Activated CD8-positive, alpha-beta memory T cell treated with anti-CD3 and anti-CD28 coated beads for 4 hours (primary cell): ENCODE measurements around the gene RMND1.
A peak's percentile ranks its signal among the peaks of the same experiment; 100 is the strongest.

Experiments
- DNase-seq, 2 donors: peaks; one replicate each; pipeline ENCODE4 v3.0.0-alpha.2; 2020; ENCODE audit warnings: low read depth in 2 of 2

Gene RMND1

GRCh38 chr6:151417477-151417876 lies 34.4 kb downstream of the RMND1 start:
- no peak for DNase-seq

- no peak for DNase-seq
Measured at GRCh38 chr6:151414641-151415260, 37.2 kb downstream of the RMND1 start.

- DNase-seq = peak; percentile 36 to 44
Measured at GRCh38 chr6:151413372-151414145, 38.4 kb downstream of the RMND1 start.

GRCh38 chr6:151412909-151413308 lies 39.0 kb downstream of the RMND1 start:
- no peak for DNase-seq

- DNase-seq = no peak
Measured at GRCh38 chr6:151409679-151410078, 42.2 kb downstream of the RMND1 start.

- DNase-seq = no peak
Measured at GRCh38 chr6:151409260-151409659, 42.7 kb downstream of the RMND1 start.

GRCh38 chr6:151408858-151409257 lies 43.1 kb downstream of the RMND1 start:
- no peak for DNase-seq

GRCh38 chr6:151403919-151404308 lies 48.0 kb downstream of the RMND1 start:
- no peak for DNase-seq

GRCh38 chr6:151402228-151402627 lies 49.7 kb downstream of the RMND1 start:
- no peak for DNase-seq

- DNase-seq = no peak
Measured at GRCh38 chr6:151400473-151400872, 51.5 kb downstream of the RMND1 start.

GRCh38 chr6:151399679-151400078 lies 52.2 kb downstream of the RMND1 start:
- no peak for DNase-seq

- no peak for DNase-seq
Measured at GRCh38 chr6:151393410-151393809, 58.5 kb downstream of the RMND1 start.

GRCh38 chr6:151392427-151392826 lies 59.5 kb downstream of the RMND1 start:
- DNase-seq = no peak

GRCh38 chr6:151391471-151392413 lies 60.2 kb downstream of the RMND1 start, which contains the start of gene ZBTB2:
TSS of gene ZBTB2 (minus strand) at chr6:151391559. CDS start at chr6:151373637, 17,922 bp downstream.
- DNase-seq = peak; percentile 29 to 30

GRCh38 chr6:151390851-151391470 lies 61.0 kb downstream of the RMND1 start:
- DNase-seq = peak; percentile 63 to 68

- DNase-seq = peak; percentile 95 to 97
Measured at GRCh38 chr6:151390276-151390850, 61.6 kb downstream of the RMND1 start.

- no peak for DNase-seq
Measured at GRCh38 chr6:151389618-151390275, 62.2 kb downstream of the RMND1 start.

GRCh38 chr6:151388997-151389617 lies 62.8 kb downstream of the RMND1 start:
- no peak for DNase-seq

- DNase-seq = no peak
Measured at GRCh38 chr6:151388236-151388635, 63.7 kb downstream of the RMND1 start.
